IMR-90 (cell line): ENCODE results near the gene DNAAF3. TPM values are rescaled to one million over a fixed set of nuclear protein-coding genes. Genes with fewer than 3 reads are reported as not detected.
A peak's percentile ranks its signal among the peaks of the same experiment; 100 is the strongest.

Experiments used
- ATAC-seq: fragments of 200-7000 bp; cut with Tn5 transposase; 2 replicates; pipeline ENCODE4 v1.9.1; 2020; ENCODE audit warnings: low read depth, mild to moderate bottlenecking, moderate library complexity
- BruUV-seq: library from RNA; stranded (reverse); fragments of 400-500 nt; replicated peaks from 2 replicates; lab custom pipeline; 2021; lab: Mats Ljungman, UMichigan
- CTCF ChIA-PET: fragments of 300-600 bp; formaldehyde crosslinking; extraction: SDS; loops from one replicate; lab custom pipeline; 2021; ENCODE audit warnings: antibody characterized with exemption; lab: Yijun Ruan, JAX
- POLR2A ChIA-PET: fragments of 300-600 bp; sonication (Branson Sonifier 250); formaldehyde crosslinking; loops from one replicate; lab custom pipeline; 2022; ENCODE audit warnings: antibody characterized with exemption; ENCODE audit not compliant: unreplicated experiment; lab: Charles Lee
- DNase-seq: peaks from one replicate; pipeline ENCODE4 v3.0.0; 2013
- H2AFZ ChIP-seq: replicated peaks from 2 replicates; pipeline ENCODE3; 2013; ENCODE audit warnings: low read length, mild to moderate bottlenecking; ENCODE audit not compliant: poor library complexity
- H2AK5ac ChIP-seq: 2 replicates; pipeline ENCODE4 v1.6.1; 2013; ENCODE audit warnings: low read depth, low read length, inconsistent platforms
- H2AK9ac ChIP-seq: replicated peaks from 2 replicates; pipeline ENCODE3; 2013; ENCODE audit warnings: mild to moderate bottlenecking, low read depth, low read length, moderate library complexity; ENCODE audit not compliant: poor library complexity
- H2BK120ac ChIP-seq: 2 replicates; pipeline ENCODE4 v1.6.1; 2013; ENCODE audit warnings: low read depth, low read length, inconsistent platforms
- H2BK15ac ChIP-seq: 3 replicates; pipeline ENCODE4 v1.6.1; 2013; ENCODE audit warnings: low read depth, low read length, inconsistent platforms
- H2BK20ac ChIP-seq: 2 replicates; pipeline ENCODE4 v1.6.1; 2013; ENCODE audit warnings: low read depth, mild to moderate bottlenecking, inconsistent platforms, low read length, moderate library complexity
- H2BK5ac ChIP-seq: 2 replicates; pipeline ENCODE4 v1.6.1; 2013; ENCODE audit warnings: mild to moderate bottlenecking, low read depth, low read length, inconsistent platforms; ENCODE audit not compliant: poor library complexity, severe bottlenecking
- H3K14ac ChIP-seq: replicated peaks from 2 replicates; pipeline ENCODE4 v1.6.1; 2013; ENCODE audit warnings: low read depth, low read length, inconsistent platforms
- H3K18ac ChIP-seq: 2 replicates; pipeline ENCODE4 v1.6.1; 2013; ENCODE audit warnings: low read depth, low read length, control low read depth
- H3K23ac ChIP-seq: 2 replicates; pipeline ENCODE4 v1.6.1; 2013; ENCODE audit warnings: low read depth, low read length, inconsistent platforms
- H3K27ac ChIP-seq: 2 replicates; pipeline ENCODE4 v1.5.1; 2013; ENCODE audit warnings: mild to moderate bottlenecking, control low read depth, low read length; ENCODE audit not compliant: insufficient read depth
- H3K27me3 ChIP-seq: 2 replicates; pipeline ENCODE4 v1.6.1; 2013; ENCODE audit warnings: low read length; ENCODE audit not compliant: control insufficient read depth, insufficient read depth
- H3K36me3 ChIP-seq: 2 replicates; pipeline ENCODE4 v1.6.1; 2013; ENCODE audit warnings: low read length, mixed read lengths; ENCODE audit not compliant: control insufficient read depth, insufficient read depth
- H3K4ac ChIP-seq: 2 replicates; pipeline ENCODE4 v1.6.1; 2013; ENCODE audit warnings: low read depth, low read length, inconsistent platforms
- H3K4me1 ChIP-seq: 2 replicates; pipeline ENCODE4 v1.6.1; 2013; ENCODE audit warnings: low read length, mixed read lengths; ENCODE audit not compliant: control insufficient read depth, insufficient read depth
- H3K4me2 ChIP-seq: 2 replicates; pipeline ENCODE4 v1.6.1; 2013; ENCODE audit warnings: low read depth, mild to moderate bottlenecking, control low read depth, low read length, moderate library complexity
- H3K4me3 ChIP-seq: 2 replicates; pipeline ENCODE4 v1.5.1; 2013; ENCODE audit warnings: low read depth, mild to moderate bottlenecking, control low read depth, low read length, moderate library complexity; ENCODE audit not compliant: insufficient read depth
- H3K56ac ChIP-seq: 2 replicates; pipeline ENCODE4 v1.6.1; 2013; ENCODE audit warnings: low read length, inconsistent platforms; ENCODE audit not compliant: insufficient read depth; ENCODE audit errors: extremely low read depth
- H3K79me1 ChIP-seq, 2 experiments: 2 replicates each; pipeline ENCODE4 v1.6.1; 2013; ENCODE audit warnings: low read length in 2 of 2, inconsistent platforms in 1 of 2, low read depth in 1 of 2
- H3K9ac ChIP-seq: 2 replicates; pipeline ENCODE4 v1.6.1; 2013; ENCODE audit warnings: low read depth, low read length, control low read depth
- H3K9me1 ChIP-seq: 2 replicates; pipeline ENCODE4 v1.6.1; 2013; ENCODE audit warnings: low read length, inconsistent platforms; ENCODE audit not compliant: insufficient read depth
- H3K9me3 ChIP-seq: 2 replicates; pipeline ENCODE4 v1.6.1; 2013; ENCODE audit warnings: low read length; ENCODE audit not compliant: control insufficient read depth, insufficient read depth
- H4K20me1 ChIP-seq: 2 replicates; pipeline ENCODE4 v1.6.1; 2013; ENCODE audit warnings: low read length, inconsistent platforms; ENCODE audit not compliant: insufficient read depth
- H4K5ac ChIP-seq: 2 replicates; pipeline ENCODE4 v1.6.1; 2013; ENCODE audit warnings: mild to moderate bottlenecking, low read depth, low read length, control low read depth
- H4K8ac ChIP-seq, 2 experiments: 2 replicates each; pipeline ENCODE4 v1.6.1; 2013; ENCODE audit warnings: low read depth in 2 of 2, low read length in 2 of 2, control low read depth in 1 of 2, inconsistent platforms in 1 of 2
- H4K91ac ChIP-seq: 2 replicates; pipeline ENCODE4 v1.6.1; 2013; ENCODE audit warnings: low read depth, low read length, inconsistent platforms; ENCODE audit not compliant: insufficient read depth
- CTCF ChIP-seq: conservative IDR thresholded peaks from 2 replicates; pipeline ENCODE4 v1.5.1; 2012; ENCODE audit warnings: mild to moderate bottlenecking, low read depth, low read length, improper control_type of control experiment
- ELK1 ChIP-seq: fragments of 150-350 bp; IDR thresholded peaks from 2 replicates; pipeline ENCODE4 v1.6.1; 2016; ENCODE audit warnings: low read depth, mild to moderate bottlenecking, low read length, moderate library complexity, borderline replicate concordance
- FOS ChIP-seq: fragments of 150-350 bp; IDR thresholded peaks from 2 replicates; pipeline ENCODE4 v1.6.1; 2016; ENCODE audit warnings: low read depth, low read length
- MAFK ChIP-seq: IDR thresholded peaks from 2 replicates; pipeline ENCODE4 v1.6.1; 2012; ENCODE audit warnings: low read depth, low read length, improper control_type of control experiment
- MAZ ChIP-seq: IDR thresholded peaks from 2 replicates; pipeline ENCODE4 v1.6.1; 2012; ENCODE audit warnings: low read depth, mild to moderate bottlenecking, low read length, improper control_type of control experiment, moderate library complexity, borderline replicate concordance
- MXI1 ChIP-seq: IDR thresholded peaks from 2 replicates; pipeline ENCODE4 v1.6.1; 2012; ENCODE audit warnings: low read depth, mild to moderate bottlenecking, low read length, moderate library complexity, borderline replicate concordance
- NFE2L2 ChIP-seq: fragments of 150-350 bp; IDR thresholded peaks from 2 replicates; pipeline ENCODE4 v1.6.1; 2016; ENCODE audit warnings: low read depth, mild to moderate bottlenecking, low read length
- RCOR1 ChIP-seq: IDR thresholded peaks from 2 replicates; pipeline ENCODE4 v1.6.1; 2012; ENCODE audit warnings: mild to moderate bottlenecking, low read length, improper control_type of control experiment; ENCODE audit not compliant: insufficient replicate concordance
- RFX5 ChIP-seq: IDR thresholded peaks from 2 replicates; pipeline ENCODE4 v1.8.0; 2012; ENCODE audit warnings: low read depth, mild to moderate bottlenecking, low read length, moderate library complexity
- USF2 ChIP-seq: fragments of 150-350 bp; IDR thresholded peaks from 2 replicates; pipeline ENCODE4 v1.6.1; 2017; ENCODE audit warnings: mild to moderate bottlenecking, antibody characterized with exemption, low read length, low read depth
- WGBS, 2 experiments: methylation state at CpG; one replicate each; pipeline versions ENCODE4 v1.1.5 to v1.1.7; 2013; ENCODE audit warnings: missing lambda C conversion rate in 2 of 2; ENCODE audit not compliant: insufficient read length in 1 of 2; ENCODE audit errors: extremely low coverage in 2 of 2; 5-methylcytosine and 5-hydroxymethylcytosine counted together
- dilution Hi-C: fragments of 300-500 bp; cut with HindIII; formaldehyde crosslinking; loops from one replicate; pipeline ENCODE4 v1.14.3; 2018; ENCODE audit warnings: low sequenced_read_pairs; ENCODE audit not compliant: unreplicated experiment
- in situ Hi-C: fragments of 300-500 bp; cut with MboI; formaldehyde crosslinking; loops from 3 replicates; pipeline ENCODE4 v1.14.3; 2019; ENCODE audit warnings: low sequenced_read_pairs, inconsistent platforms, mixed read lengths
- intact Hi-C: fragments of 100-400 bp; cut with micrococcal nuclease; formaldehyde crosslinking; loops from 2 replicates; pipeline ENCODE4 v1.10.0; 2022
- polyA plus RNA-seq, 3 experiments: library from polyadenylated mRNA; depleted of rRNA; stranded (reverse); fragments of >200 nt; gene quantifications; 2 replicates each; pipeline ENCODE4 v1.2.3, GENCODE V29; 2012; ENCODE audit warnings: low replicate concordance in 1 of 3
- total RNA-seq: library from RNA; depleted of rRNA; stranded (reverse); fragments of >200 nt; gene quantifications from 2 replicates; pipeline ENCODE4 v1.2.3, GENCODE V29; 2012

Gene DNAAF3
- total and polyA plus RNA-seq, 2 of the 4 experiments (the other 2 are of a cell fraction), result 0.34 TPM; not detected in 1

GRCh38 chr19:55173186-55173713 lies 6.8 kb upstream of the DNAAF3 start:
- Histone ChIP-seq H3K4me3 (peak overlapping the region; percentile 14), H4K5ac (no peak overlapping the region; the same call in 1 of the 2 replicates), H3K23ac (no peak overlapping the region; the same call in 1 of the 2 replicates), H2AFZ (peak overlapping the region; percentile 91), H4K20me1 (peaks cover 3% of the 10 kb centered on the region), H4K91ac (no peak overlapping the region), H3K9ac (peak overlapping the region; percentile 17), H3K18ac (no peak overlapping the region), H3K27me3 (peaks cover 17% of the 10 kb centered on the region), H4K8ac (peak overlapping the region; percentile 50 to 95; a peak in 2 of 4 replicates), H2AK9ac (peak overlapping the region; percentile 78), H3K27ac (no peak overlapping the region; the same call in 1 of the 2 replicates), H3K4me2 (peak overlapping the region; percentile 68), H3K56ac (no peak overlapping the region), H3K79me1 (no peaks in the 10 kb centered on the region), H3K4ac (peak overlapping the region; percentile 65; the same call in 1 of the 2 replicates), H2BK120ac (no peak overlapping the region), H2BK5ac (no peak overlapping the region), H3K4me1 (peaks cover 4% of the 10 kb centered on the region; the same call in 1 of the 2 replicates), H2AK5ac (no peak overlapping the region), H3K9me3 (no peaks in the 10 kb centered on the region), H3K9me1 (no peaks in the 10 kb centered on the region), H2BK20ac (no peak overlapping the region), H3K14ac (peak overlapping the region; percentile 30; the same call in 1 of the 2 replicates), H3K36me3 (no peaks in the 10 kb centered on the region), H2BK15ac (no peak overlapping the region)
- DNase-seq (no peak), ATAC-seq (peak; percentile 3; the same call in 1 of the 2 replicates)
- ChIA-PET CTCF (no interaction called here), POLR2A (no interaction called here)
- in situ Hi-C loops (no loop called here), dilution Hi-C loops (no loop called here), intact Hi-C loops (no loop called here)
- BruUV-seq, result no TSS peak
- TF ChIP-seq NFE2L2 (no peak), USF2 (no peak), FOS (no peak), ELK1 (no peak), MAZ (no peak), RCOR1 (no peak), MXI1 (no peak), MAFK (no peak), RFX5 (no peak), CTCF (no peak)
- 0% methylated on average over 13 of the region's 32 CpGs; no CpG with 5 or more reads in 1 of the 2 experiments for WGBS, 2 experiments
